Karpas-422 (cell line): ENCODE data around the gene LRRC4C. TPM values are rescaled to one million over a fixed set of nuclear protein-coding genes. Genes with fewer than 3 reads are reported as not detected.

Experiments used
- DNase-seq: peaks from one replicate; pipeline ENCODE4 v3.0.0-alpha.2; 2015
- H2AFZ ChIP-seq: fragments of 200-600 bp; sonication (generic); 2 replicates; pipeline ENCODE4 v1.6.1; 2014; ENCODE audit warnings: antibody characterized with exemption, low read length, mixed read lengths
- H3K27ac ChIP-seq: fragments of 200-600 bp; sonication (generic); 2 replicates; pipeline ENCODE4 v1.5.1; 2014; ENCODE audit warnings: mild to moderate bottlenecking, low read length, moderate library complexity
- H3K27me3 ChIP-seq: fragments of 200-600 bp; sonication (generic); 2 replicates; pipeline ENCODE4 v1.6.1; 2014; ENCODE audit warnings: low read length, mixed read lengths
- H3K36me3 ChIP-seq: fragments of 200-600 bp; sonication (generic); 2 replicates; pipeline ENCODE4 v1.6.1; 2014; ENCODE audit warnings: low read length, mixed read lengths; ENCODE audit not compliant: insufficient read depth
- H3K4me1 ChIP-seq: fragments of 200-600 bp; sonication (generic); 2 replicates; pipeline ENCODE4 v1.6.1; 2014; ENCODE audit warnings: mild to moderate bottlenecking, low read length, mixed read lengths
- H3K4me2 ChIP-seq: fragments of 200-600 bp; sonication (generic); 2 replicates; pipeline ENCODE4 v1.6.1; 2014; ENCODE audit warnings: low read length, low read depth, mild to moderate bottlenecking; ENCODE audit not compliant: poor library complexity, severe bottlenecking
- H3K4me3 ChIP-seq: fragments of 200-600 bp; sonication (generic); 2 replicates; pipeline ENCODE4 v1.5.1; 2014; ENCODE audit warnings: mild to moderate bottlenecking, antibody characterized with exemption, low read length, mixed read lengths
- H3K79me2 ChIP-seq: fragments of 200-600 bp; sonication (generic); 2 replicates; pipeline ENCODE4 v1.6.1; 2014; ENCODE audit warnings: mild to moderate bottlenecking, low read length, mixed read lengths
- H3K9ac ChIP-seq: fragments of 200-600 bp; sonication (generic); 2 replicates; pipeline ENCODE4 v1.6.0; 2014; ENCODE audit warnings: low read length
- H3K9me2 ChIP-seq: fragments of 200-600 bp; sonication (generic), shearing (Covaris generic); replicated peaks from 2 replicates; pipeline ENCODE4 v1.6.0; 2014; ENCODE audit warnings: mild to moderate bottlenecking, low read length, moderate library complexity; ENCODE audit not compliant: insufficient read depth
- H3K9me3 ChIP-seq: fragments of 300-700, 200-600 bp; sonication (generic); 2 replicates; pipeline ENCODE4 v1.6.1; 2014; ENCODE audit warnings: low read length, mixed read lengths
- H4K20me1 ChIP-seq: fragments of 200-600 bp; sonication (generic); 2 replicates; pipeline ENCODE4 v1.6.1; 2014; ENCODE audit warnings: mild to moderate bottlenecking, antibody characterized with exemption, low read length, low read depth; ENCODE audit not compliant: insufficient read depth
- total RNA-seq: library from RNA; depleted of rRNA; stranded (reverse); fragments of >200 nt; shearing (Covaris generic); gene quantifications from 2 replicates; pipeline ENCODE4 v1.2.3, GENCODE V29; 2014; ENCODE audit warnings: low replicate concordance

The LRRC4C gene
- total RNA-seq, 1 experiment from 2014 or later: not detected

DNA sequence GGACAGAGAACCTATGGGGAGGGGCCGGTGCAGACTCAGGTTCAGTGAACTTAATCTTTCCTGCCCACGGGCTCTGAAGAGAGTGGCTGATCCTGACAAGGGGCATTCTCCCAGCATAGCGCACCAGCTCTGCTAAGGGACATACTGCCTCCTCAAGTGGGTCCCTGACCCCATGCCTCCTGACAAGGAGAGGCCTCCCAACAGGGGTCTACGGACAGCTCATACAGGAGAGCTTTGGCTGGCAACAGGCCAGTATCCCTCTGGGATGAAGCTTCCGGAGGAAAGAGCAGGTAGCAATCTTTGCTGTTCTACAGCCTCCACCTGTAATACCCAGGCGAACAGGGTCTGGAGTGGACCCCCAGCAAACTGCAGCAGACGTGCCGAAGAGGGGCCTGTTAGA is 394.0 kb downstream of the LRRC4C start:
- Histone ChIP-seq H3K79me2 (no peaks in the 10 kb centered on the region), H4K20me1 (no peaks in the 10 kb centered on the region), H3K4me1 (no peaks in the 10 kb centered on the region), H3K36me3 (no peaks in the 10 kb centered on the region), H3K27ac (no peak overlapping the region), H3K27me3 (no peaks in the 10 kb centered on the region), H3K9me3 (peaks cover 10% of the 10 kb centered on the region; the same call in 1 of the 2 replicates), H3K4me3 (no peak overlapping the region), H3K9ac (no peak overlapping the region), H3K9me2 (no peaks in the 10 kb centered on the region), H3K4me2 (no peak overlapping the region), H2AFZ (no peak overlapping the region)
- DNase-seq: no peak

DNA sequence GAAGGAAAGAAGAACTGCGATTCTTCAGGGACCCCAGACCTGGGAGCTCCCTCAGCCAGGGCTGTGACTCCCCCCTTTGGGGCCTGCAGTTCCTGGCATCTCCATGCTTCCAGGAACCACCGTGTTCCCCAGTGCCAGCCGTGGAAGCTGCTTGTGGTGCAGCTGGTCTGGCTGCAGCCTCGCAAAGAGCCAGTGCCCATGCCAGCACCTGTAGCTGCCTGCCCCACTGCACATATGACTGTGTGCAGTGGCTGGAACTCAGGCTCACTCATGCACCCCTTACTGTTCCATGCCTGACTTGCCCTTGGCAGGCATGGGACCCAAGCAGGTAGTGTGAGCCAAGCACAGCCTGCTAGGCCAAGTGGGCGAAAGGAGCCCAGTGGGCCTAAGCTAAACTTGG is 401.3 kb downstream of the LRRC4C start:
- Histone ChIP-seq H3K27ac (no peak overlapping the region), H3K4me3 (no peak overlapping the region), H2AFZ (no peak overlapping the region), H3K4me1 (no peaks in the 10 kb centered on the region), H3K9me2 (no peaks in the 10 kb centered on the region), H3K4me2 (no peak overlapping the region), H3K79me2 (no peaks in the 10 kb centered on the region), H4K20me1 (no peaks in the 10 kb centered on the region), H3K9ac (no peak overlapping the region), H3K27me3 (no peaks in the 10 kb centered on the region), H3K9me3 (peaks cover 23% of the 10 kb centered on the region), H3K36me3 (no peaks in the 10 kb centered on the region)
- DNase-seq: no peak

DNA sequence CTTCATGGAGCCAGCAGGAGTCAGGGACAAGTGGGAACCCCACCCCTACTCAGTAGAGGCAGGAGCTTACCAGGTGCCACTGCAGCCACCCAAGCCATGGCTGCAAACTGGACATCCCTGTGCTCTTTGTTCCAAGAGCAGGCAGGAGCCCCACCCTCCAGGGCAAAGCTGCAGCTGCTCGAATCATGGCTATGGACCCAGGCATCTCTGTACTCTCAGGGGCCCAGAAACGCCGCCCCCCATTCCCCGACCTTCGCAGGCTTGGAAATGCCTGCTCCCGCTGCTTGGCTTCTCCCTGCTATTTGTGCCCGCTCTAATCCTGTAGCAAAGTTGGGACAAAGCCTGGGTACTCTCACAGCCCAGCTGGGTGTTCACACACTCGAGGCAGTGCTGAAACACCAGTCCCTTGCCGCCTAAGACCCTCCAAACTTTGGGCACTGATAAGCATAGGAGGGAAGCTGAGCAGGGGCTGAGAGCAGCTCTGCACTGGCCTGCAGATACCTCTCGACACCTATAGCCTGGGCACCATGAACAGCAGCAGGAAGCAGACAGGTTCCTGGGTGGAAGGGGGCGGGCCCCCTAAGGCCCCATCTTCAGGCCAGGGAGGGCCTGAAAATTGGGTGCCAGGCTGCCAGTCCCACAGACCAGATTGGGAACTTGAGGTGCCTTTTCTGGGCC is 402.4 kb downstream of the LRRC4C start:
- Histone ChIP-seq H2AFZ (no peak overlapping the region), H3K9me2 (no peaks in the 10 kb centered on the region)

DNA sequence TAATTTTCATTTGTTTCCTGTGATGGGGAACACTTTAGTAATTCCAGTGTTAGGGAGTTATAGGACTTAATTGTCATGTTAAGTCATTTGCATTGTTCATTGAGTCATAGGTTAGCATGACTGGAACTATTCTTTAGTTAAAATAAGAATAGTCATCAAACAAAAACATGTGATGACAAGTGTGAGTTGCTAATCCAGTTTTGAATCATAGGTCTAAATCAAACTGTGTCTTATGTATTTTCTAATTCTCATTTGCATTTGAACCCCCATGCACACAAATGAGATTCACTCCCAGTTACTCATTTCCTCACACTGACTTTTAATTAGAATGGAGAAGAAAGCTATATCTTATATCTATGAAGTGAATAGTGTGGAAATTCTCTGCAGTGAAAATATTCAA is 405.6 kb downstream of the LRRC4C start:
- H2AFZ ChIP-seq: no peak overlapping the region
- no peaks in the 10 kb centered on the region for H3K36me3 ChIP-seq
- H3K4me3 ChIP-seq: no peak overlapping the region
- H3K4me1 ChIP-seq: no peaks in the 10 kb centered on the region
- no peak overlapping the region for H3K9ac ChIP-seq
- H3K9me2 ChIP-seq: no peaks in the 10 kb centered on the region
- no peak for DNase-seq
- H3K9me3 ChIP-seq: peaks cover 26% of the 10 kb centered on the region
- no peaks in the 10 kb centered on the region for H3K79me2 ChIP-seq
- H3K27ac ChIP-seq: no peak overlapping the region
- H3K4me2 ChIP-seq: no peak overlapping the region
- no peaks in the 10 kb centered on the region for H4K20me1 ChIP-seq
- H3K27me3 ChIP-seq: no peaks in the 10 kb centered on the region

More for the DNA sequence above, 402.4 kb downstream of the LRRC4C start:
- Histone ChIP-seq H3K79me2 (no peaks in the 10 kb centered on the region), H3K9me3 (peaks cover 24% of the 10 kb centered on the region), H3K27ac (no peak overlapping the region), H3K4me3 (no peak overlapping the region), H4K20me1 (no peaks in the 10 kb centered on the region), H3K9ac (no peak overlapping the region), H3K4me2 (no peak overlapping the region), H3K4me1 (no peaks in the 10 kb centered on the region), H3K36me3 (no peaks in the 10 kb centered on the region), H3K27me3 (no peaks in the 10 kb centered on the region)
- no peak for DNase-seq

DNA sequence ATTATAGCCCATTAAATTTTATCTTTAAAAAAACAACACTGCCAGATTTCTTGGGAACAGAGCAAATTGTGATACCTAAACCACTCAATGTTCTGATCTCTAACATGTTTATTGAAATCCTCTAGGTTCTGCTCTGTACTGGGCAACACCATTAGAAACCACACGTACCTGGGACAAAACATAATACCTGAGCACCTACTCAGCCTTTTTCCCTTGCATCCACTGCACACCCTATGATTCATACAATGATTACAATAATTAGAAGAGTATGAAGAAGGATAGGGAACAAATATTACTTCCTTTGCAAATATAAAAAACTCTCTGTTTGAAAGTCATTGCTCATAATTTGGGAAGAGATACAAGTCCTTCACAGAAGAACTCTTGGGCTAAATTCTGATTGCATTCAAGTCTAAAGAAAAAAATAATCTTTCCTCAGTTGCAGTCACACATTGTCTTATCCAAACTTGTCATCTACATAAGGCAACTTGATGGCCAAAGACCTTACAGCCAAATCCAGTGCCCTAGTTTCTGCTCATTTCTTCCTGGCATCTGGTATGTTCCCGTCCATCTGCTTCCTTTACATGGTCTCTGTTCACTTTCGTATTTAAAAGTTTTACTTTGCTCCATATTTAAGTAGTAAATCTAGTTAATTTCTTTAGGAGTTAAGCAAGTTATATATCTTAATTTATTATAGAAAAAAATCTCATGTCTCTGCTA is 407.4 kb downstream of the LRRC4C start:
- Histone ChIP-seq H3K79me2 (no peaks in the 10 kb centered on the region), H3K4me1 (no peaks in the 10 kb centered on the region), H3K27me3 (no peaks in the 10 kb centered on the region), H3K9me2 (no peaks in the 10 kb centered on the region), H3K27ac (no peak overlapping the region), H4K20me1 (no peaks in the 10 kb centered on the region), H3K4me3 (no peak overlapping the region), H3K36me3 (no peaks in the 10 kb centered on the region), H3K9me3 (peaks cover 26% of the 10 kb centered on the region), H3K4me2 (no peak overlapping the region), H3K9ac (no peak overlapping the region), H2AFZ (no peak overlapping the region)
- DNase-seq: no peak

DNA sequence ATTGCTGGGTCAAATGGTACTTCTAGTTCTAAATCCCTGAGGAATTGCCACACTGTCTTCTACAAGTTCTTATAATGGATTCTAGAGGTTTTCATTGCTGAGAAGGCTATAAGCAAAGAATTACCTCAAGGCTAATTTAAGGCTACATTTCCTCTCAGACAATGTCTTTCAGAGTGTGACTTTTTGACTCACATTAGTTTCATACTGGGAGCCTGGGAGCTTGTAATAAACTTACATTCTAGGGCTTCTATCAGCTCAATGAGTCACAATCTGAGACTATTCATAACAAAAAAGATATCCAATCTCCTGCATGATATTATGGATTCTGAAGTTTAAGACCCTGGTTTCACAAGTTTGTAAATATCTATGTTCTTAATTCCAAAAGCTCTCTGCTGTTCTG is 408.7 kb downstream of the LRRC4C start:
- H3K79me2 ChIP-seq: no peaks in the 10 kb centered on the region
- H3K9ac ChIP-seq: no peak overlapping the region
- DNase-seq: no peak
- no peak overlapping the region for H3K27ac ChIP-seq
- H3K27me3 ChIP-seq: no peaks in the 10 kb centered on the region
- H3K4me1 ChIP-seq: no peaks in the 10 kb centered on the region
- H3K36me3 ChIP-seq: no peaks in the 10 kb centered on the region
- no peaks in the 10 kb centered on the region for H3K9me2 ChIP-seq
- H2AFZ ChIP-seq: no peak overlapping the region
- peaks cover 29% of the 10 kb centered on the region for H3K9me3 ChIP-seq
- H4K20me1 ChIP-seq: no peaks in the 10 kb centered on the region
- no peak overlapping the region for H3K4me2 ChIP-seq
- H3K4me3 ChIP-seq: no peak overlapping the region

DNA sequence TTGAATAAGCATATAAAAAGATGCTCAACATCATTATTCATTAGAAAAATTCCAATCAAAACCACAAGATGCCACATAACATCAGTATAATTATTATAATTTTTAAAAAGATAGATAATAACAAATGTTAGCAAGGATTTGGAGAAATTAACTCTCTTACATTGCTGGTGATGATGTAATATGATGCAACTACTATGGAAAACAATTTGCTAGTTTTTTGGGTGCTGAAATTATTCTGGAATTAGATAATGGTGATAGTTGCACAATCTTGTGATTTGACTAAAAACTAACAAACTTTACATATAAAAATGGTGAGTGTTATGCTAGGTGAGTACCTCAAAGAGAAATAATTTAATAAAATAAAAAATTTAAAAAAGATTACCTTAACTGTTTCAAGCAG is 412.2 kb downstream of the LRRC4C start:
- Histone ChIP-seq H3K4me3 (no peak overlapping the region), H3K9me3 (peaks cover 26% of the 10 kb centered on the region), H2AFZ (no peak overlapping the region), H3K4me2 (no peak overlapping the region), H3K79me2 (no peaks in the 10 kb centered on the region), H3K4me1 (no peaks in the 10 kb centered on the region), H3K9ac (no peak overlapping the region), H3K36me3 (no peaks in the 10 kb centered on the region), H3K9me2 (no peaks in the 10 kb centered on the region), H3K27ac (no peak overlapping the region), H4K20me1 (no peaks in the 10 kb centered on the region), H3K27me3 (no peaks in the 10 kb centered on the region)
- no peak for DNase-seq

DNA sequence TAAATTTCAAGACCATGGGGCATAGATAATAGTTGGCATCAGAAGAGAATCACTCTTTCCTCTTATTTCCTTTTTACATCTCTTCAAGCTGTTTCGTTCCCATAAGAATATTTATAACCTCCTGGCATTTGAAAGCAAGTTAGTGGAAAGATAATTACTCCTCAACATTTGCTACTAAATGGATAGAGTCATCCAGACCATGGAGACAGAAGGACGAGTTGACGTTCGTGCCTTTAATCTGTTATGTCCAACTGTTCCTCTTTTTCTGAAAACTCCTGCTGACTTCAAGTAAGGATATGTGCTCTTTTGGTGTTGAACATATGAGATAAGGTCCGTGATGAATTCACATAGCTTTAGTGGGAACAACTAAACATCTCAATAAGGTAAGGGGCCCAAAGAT is 414.2 kb downstream of the LRRC4C start:
- Histone ChIP-seq H3K4me3 (no peak overlapping the region), H2AFZ (no peak overlapping the region), H3K9me3 (peaks cover 33% of the 10 kb centered on the region), H3K36me3 (no peaks in the 10 kb centered on the region), H4K20me1 (no peaks in the 10 kb centered on the region), H3K27ac (no peak overlapping the region), H3K4me2 (no peak overlapping the region), H3K4me1 (no peaks in the 10 kb centered on the region), H3K9ac (no peak overlapping the region), H3K79me2 (no peaks in the 10 kb centered on the region), H3K27me3 (no peaks in the 10 kb centered on the region), H3K9me2 (no peaks in the 10 kb centered on the region)
- DNase-seq: no peak
